ENCODE data around the gene SCAPER.

- no peak for TF ChIP-seq POLR2A (IDR thresholded peaks at IDR 0.05; ENCODE audit: low read depth, low read length)
- TF ChIP-seq RFX5 (IDR thresholded peaks at IDR 0.05; ENCODE audit: low read depth, low read length) = no peak
- no peak for TF ChIP-seq CTCF (conservative IDR thresholded peaks at IDR 0.05; ENCODE audit: low read depth, low read length)
- TF ChIP-seq SMC3 (IDR thresholded peaks at IDR 0.05; ENCODE audit: low read depth, low read length) = no peak
- no peak for TF ChIP-seq CEBPB (IDR thresholded peaks at IDR 0.05; ENCODE audit: low read depth, low read length)
- TF ChIP-seq MAFK (IDR thresholded peaks at IDR 0.05; ENCODE audit: low read depth, low read length) = no peak
- TF ChIP-seq NFE2L2 (IDR thresholded peaks at IDR 0.05; ENCODE audit: low read depth, low read length) = no peak
Observed at GRCh38 chr15:76470691-76471090, 434.4 kb downstream of the SCAPER start.
